Measurements from ENCODE around the gene SMARCAD1. TPM values are rescaled to one million over a fixed set of nuclear protein-coding genes. Genes with fewer than 3 reads are reported as not detected.

The SMARCAD1 gene, protein sequence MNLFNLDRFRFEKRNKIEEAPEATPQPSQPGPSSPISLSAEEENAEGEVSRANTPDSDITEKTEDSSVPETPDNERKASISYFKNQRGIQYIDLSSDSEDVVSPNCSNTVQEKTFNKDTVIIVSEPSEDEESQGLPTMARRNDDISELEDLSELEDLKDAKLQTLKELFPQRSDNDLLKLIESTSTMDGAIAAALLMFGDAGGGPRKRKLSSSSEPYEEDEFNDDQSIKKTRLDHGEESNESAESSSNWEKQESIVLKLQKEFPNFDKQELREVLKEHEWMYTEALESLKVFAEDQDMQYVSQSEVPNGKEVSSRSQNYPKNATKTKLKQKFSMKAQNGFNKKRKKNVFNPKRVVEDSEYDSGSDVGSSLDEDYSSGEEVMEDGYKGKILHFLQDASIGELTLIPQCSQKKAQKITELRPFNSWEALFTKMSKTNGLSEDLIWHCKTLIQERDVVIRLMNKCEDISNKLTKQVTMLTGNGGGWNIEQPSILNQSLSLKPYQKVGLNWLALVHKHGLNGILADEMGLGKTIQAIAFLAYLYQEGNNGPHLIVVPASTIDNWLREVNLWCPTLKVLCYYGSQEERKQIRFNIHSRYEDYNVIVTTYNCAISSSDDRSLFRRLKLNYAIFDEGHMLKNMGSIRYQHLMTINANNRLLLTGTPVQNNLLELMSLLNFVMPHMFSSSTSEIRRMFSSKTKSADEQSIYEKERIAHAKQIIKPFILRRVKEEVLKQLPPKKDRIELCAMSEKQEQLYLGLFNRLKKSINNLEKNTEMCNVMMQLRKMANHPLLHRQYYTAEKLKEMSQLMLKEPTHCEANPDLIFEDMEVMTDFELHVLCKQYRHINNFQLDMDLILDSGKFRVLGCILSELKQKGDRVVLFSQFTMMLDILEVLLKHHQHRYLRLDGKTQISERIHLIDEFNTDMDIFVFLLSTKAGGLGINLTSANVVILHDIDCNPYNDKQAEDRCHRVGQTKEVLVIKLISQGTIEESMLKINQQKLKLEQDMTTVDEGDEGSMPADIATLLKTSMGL
- total RNA-seq = 10 to 100 TPM; 18.0 to 18.4 TPM
- long read RNA-seq, full-length matches to known transcripts = 1 of 6 reads
- long read RNA-seq, partial matches to known transcripts = 2 of 6 reads
- long read RNA-seq, other reads (novel, unspliced or antisense) = 3 of 6 reads

DNA sequence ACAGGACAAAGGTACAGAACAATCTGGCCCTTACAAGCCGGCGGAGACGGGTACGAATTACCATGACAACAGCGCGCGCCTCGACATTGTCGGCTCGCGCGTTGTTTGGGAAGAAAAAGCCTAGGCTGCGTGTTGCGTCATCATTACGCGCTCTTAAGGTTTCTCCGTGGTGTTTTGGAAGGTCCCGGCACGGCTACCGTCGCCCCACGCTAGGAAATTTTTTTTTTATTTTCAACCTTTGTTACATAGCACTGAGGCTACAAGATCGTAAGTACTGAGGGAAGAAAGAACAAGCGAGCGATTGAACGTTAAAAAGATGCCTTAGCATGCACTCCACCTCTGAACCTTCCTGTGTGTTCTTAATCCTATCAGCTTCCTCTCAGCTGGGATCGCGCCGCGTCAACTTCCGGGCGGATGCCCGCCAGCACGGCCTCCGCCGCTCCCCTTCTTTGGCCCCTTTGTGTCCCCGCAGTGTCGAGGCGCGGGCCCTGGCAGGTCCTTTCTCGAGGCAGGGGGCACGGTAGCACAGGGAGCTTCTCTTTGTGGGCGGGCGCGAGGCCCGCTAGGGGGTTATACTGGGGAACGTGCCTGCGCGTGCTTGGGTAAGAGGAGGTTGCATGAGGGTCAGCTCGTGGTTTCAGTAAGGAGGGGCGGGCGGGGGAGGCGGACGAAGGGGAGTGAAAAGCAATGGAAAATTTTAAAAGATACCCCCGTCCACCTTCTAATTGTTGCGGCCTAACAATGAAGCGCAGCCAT, at the start of gene SMARCAD1:
SMARCAD1 (plus strand) TSS at position 397 of the 756 bp plus-strand sequence. CDS start 530 bp downstream, outside the sequence.
- intact Hi-C loops (cut with DNase I, micrococcal nuclease) = no loop called here
- peak; percentile 96 for ATAC-seq

DNA sequence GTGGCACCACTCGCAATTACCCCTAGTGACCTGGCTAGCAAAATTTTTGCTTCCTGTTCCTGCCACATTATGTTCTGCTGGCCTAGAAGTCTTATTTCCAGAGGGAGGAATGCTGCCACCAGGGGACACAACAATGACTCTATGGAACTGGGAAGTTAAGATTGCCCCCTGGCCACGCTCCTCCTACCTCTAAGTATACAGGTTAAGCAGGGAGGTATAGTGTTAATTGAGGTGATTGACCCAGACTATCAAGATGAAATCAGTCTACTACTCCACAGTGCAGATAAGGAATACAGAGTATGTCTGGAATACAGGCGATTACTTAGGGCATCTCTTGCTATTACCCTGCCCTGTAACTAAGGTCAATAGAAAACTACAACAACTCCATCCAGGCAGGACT, 48.8 kb upstream of the SMARCAD1 start:
- ATAC-seq = no peak
- DNase-seq = no peak
- intact Hi-C loops (cut with DNase I, micrococcal nuclease) = no loop called here

More for the DNA sequence above, at the start of gene SMARCAD1:
- peak; percentile 92 to 96 for DNase-seq

DNA sequence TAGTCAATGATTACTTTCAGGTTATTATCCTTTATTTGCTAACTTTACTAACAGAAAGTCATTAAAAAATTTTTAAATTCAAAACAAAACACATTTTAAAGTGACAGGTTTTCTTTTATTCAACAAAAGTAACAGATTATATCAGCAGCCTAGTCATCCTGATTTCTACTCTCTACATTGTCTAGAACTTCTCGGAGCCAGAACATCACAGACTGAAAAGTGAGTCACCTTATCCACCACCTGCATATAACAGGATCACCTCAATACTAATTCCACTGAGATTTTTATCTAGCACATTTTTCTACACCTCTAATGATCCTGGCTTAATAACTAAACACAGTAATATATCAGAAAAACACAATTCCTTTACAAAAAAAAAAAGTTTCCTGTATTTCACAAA, 47.9 kb upstream of the SMARCAD1 start:
- DNase-seq = no peak
- intact Hi-C loops (cut with DNase I, micrococcal nuclease) = no loop called here
- ATAC-seq = no peak

DNA sequence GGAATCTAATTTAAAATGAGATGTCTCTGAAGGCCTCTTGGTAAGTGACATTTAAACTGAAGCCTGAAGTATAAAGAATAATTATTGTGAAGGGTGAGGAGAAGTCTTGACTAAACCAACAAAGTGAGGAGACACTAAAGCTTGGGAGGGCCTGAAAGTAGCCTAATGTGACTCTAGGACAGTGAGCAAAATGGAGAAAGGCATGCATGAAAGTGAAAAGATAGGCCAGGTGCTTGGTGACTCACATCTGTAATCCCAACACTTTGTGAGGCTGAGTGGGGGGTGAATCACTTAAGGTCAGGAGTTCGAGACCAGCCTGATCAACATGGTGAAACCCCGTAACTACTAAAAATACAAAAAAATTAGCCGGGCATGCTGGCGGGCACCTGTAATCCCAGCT, 46.9 kb upstream of the SMARCAD1 start:
- intact Hi-C loops (cut with DNase I, micrococcal nuclease) = no loop called here
- DNase-seq (no peak), ATAC-seq (no peak)

DNA sequence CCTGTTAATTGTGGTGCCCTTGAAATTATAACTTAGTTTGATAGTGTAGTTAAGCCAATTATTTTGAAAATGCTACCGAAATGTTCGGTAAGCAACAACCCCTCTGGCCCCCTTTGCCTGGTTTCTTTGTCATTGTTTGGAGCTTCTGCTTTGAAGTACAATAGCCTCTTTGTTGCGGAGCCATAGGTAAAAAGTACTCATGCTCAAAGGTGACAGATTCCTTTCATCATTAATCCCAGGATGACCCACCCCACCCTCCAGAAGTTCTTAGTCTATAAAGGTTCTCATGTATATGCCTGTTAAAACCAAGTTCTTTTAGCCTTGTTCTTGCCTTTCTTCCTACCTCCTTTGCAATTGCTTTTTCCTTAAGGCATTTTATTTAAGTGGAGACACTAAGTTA, 42.4 kb upstream of the SMARCAD1 start:
- intact Hi-C loops (cut with DNase I, micrococcal nuclease) = no loop called here
- DNase-seq (no peak), ATAC-seq (no peak)

DNA sequence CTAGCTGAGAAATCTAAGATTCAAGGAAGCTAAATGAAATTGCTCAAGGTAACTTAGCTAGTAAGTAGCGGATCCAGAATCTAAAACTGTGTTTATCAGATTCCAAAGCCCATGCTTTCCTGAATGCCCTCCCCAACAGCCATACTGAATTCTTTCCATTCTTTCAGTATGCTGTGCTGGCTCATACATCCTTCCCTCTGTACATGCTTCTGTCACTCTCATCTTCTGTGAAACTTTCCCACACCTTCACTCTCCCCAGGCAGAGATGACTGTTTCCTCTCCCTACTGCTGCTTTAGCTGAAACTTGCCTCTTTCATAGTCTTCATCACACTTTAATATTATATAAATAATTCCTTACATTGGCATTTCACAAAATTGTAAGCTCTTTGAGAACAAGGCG, 39.3 kb upstream of the SMARCAD1 start:
- DNase-seq (no peak), ATAC-seq (no peak)
- intact Hi-C loops (cut with DNase I, micrococcal nuclease) = no loop called here

DNA sequence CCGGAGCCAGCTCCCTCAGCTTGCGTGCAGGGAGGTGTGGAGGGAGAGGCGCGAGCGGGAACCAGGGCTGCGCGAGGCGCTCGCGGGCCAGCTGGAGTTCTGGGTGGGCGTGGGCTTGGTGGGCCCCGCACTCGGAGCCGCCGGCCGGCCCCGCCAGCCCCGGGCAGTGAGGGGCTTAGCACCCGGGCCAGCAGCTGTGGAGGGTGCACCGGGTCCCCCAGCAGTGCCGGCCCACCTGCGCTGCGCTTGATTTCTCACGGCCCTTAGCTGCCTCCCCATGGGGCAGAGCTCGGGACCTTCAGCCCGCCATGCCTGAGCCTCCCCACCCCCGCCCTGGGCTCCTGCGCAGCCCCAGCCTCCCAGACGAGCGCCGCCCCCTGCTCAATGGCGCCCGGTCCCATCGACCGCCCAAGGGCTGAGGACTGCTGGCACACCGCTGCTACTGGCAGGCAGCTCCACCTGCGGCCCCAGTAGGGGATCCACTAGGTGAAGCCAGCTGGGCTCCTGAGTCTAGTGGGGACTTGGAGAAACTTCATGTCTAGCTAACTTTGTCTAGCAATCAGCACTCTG, 37.8 kb upstream of the SMARCAD1 start:
- DNase-seq (no peak), ATAC-seq (no peak)
- intact Hi-C loops (cut with DNase I, micrococcal nuclease) = no loop called here

DNA sequence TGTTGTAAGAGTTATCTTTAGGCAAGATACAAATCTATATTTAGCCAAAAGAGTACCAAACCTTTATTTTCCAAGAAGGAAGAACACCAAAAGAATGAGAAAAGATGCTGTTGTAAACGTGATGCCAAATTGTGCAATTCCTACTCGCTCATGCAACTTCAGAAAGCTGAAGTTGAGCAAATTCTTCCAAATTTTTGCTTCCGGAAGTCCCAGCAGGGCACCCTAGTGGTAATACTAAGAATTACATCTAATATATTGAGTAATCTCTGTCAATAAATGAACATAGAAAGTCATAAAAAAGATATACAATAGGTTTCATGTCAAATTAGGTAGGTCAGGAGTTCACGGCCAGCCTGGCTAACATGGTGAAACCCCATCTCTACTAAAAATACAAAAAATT, 36.0 kb upstream of the SMARCAD1 start:
- no peak for DNase-seq
- ATAC-seq = no peak
- intact Hi-C loops (cut with DNase I, micrococcal nuclease) = no loop called here

DNA sequence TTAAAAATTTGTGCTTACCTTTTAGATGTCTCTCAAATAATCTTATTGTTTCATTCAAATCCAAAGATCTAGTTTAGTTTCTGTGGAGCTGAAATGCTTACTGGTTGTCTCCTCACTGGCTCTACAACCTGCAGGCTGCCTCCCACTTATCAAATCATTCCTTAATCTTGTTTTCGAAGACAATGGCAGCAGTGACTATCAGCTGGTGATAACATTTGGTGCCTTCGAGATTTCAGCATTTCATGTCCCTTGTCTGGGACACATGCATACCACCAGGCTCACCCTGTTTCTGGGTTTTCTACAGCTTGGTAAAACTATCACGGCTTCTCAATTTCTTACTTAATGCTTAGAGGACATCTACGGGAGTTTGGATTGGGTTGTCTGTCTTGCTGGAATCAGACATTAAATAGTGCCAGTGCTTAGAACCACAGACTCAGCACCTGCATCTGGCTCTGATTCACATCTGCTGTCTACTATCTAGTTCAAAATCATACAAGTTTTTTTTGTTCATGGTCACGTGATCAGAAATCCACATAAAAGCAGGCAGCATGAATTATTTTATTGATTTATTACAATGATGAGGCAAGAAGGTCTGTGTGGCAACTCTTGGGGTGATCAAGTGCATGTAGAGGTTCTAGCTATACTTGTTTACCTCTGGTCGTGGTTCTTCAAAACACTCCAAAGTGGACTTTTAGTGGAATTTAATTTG, 32.0 kb upstream of the SMARCAD1 start:
- ATAC-seq (peak; percentile 18), DNase-seq (no peak)
- intact Hi-C loops (cut with DNase I, micrococcal nuclease) = no loop called here

DNA sequence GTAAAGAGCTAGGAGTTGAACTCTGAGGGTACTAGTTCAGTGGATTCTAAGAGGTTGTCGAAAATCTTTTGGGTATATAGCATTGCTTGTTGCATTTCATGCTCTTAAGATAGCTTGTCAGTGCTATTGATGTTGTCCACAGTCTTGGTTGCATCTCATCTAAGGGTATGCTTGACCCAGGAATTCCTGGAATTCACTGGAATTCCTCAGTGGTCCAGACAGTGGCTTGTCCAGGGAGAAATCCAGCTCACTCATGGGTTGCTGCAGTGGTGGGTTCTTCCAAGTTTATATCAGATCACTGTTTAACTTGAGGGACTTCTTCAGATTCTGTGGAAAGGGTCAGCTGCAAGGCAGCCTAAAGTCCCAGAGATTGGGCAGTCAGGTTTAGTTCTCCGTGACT, 29.8 kb upstream of the SMARCAD1 start:
- ATAC-seq = no peak

DNA sequence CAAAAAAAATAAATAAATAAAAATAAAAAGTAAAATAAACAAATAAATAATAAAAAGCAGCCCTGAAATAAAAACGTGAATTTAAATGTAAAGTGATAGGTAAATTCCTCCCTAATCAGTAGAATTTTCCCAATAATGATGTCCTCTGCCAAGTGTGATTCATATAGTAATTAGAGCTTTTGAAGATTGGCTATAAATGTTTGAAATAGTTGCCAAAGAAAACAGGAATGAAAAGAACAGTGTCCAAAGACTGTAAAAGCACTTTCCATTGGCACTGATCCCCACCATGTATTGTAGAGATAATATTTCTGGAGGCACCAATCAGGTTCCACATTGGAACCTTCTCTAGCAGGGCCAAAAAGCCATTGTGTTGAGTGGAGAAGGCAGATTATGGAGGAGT, 25.9 kb upstream of the SMARCAD1 start:
- intact Hi-C loops (cut with DNase I, micrococcal nuclease) = no loop called here
- ATAC-seq (peak; percentile 32), DNase-seq (no peak)

More for the DNA sequence above, 29.8 kb upstream of the SMARCAD1 start:
- intact Hi-C loops (cut with DNase I, micrococcal nuclease) = no loop called here
- DNase-seq = no peak

DNA sequence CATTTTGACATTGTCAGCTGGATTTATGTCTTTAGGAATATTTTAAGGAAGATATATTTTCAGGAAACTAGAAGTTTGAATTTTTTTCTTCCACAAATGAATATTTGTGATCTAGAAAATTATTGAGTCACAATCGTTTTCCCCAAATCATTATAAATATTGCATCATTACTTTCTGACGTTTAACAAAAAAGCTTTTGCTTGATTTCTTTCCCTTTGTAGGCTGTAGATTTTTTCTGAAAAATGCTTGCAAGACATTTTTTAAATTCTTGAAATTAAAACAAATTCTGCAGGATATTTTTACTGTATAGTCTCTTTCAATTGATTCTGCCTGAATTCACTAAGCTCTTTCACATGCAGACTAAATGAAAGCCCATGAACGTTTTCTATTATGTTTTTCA, 4.9 kb upstream of the SMARCAD1 start:
- DNase-seq = no peak
- intact Hi-C loops (cut with DNase I, micrococcal nuclease) = no loop called here
- ATAC-seq = no peak

DNA sequence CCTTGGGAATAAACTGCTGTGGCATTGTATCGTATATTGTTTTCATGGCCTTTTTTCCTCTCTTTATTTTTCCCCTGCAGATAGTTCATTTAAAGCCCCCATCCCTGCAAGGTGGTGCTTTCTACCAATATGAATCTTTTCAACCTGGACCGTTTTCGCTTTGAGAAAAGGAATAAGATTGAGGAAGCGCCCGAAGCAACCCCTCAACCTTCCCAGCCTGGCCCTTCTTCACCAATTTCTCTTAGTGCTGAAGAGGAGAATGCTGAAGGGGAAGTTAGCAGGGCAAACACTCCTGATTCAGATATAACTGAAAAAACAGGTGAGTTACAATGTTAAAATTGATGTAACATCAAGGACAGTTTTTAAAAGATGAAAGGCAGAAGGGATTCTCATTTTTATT, 601 bp downstream of the SMARCAD1 start:
- intact Hi-C loops (cut with DNase I, micrococcal nuclease) = no loop called here
- DNase-seq (no peak), ATAC-seq (no peak)

DNA sequence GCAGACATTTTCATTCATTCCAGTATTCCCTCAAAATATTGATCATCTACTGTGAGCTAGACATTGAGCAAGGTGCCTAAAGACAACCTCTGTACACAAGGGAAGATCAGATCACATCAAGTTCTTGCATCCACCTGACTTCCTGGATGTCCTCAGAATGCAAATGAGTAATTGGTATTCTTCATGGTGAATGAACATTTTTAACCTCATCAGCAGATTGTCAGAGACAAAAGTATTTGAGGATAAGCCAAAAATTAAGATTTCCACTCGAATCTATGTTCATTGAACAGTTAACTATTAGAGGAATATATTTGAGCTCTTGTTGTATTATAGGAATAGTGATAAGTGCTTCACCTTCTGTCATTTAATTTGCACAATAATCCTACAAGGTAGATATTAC, 1.3 kb downstream of the SMARCAD1 start:
- DNase-seq (no peak), ATAC-seq (no peak)
- intact Hi-C loops (cut with DNase I, micrococcal nuclease) = no loop called here

DNA sequence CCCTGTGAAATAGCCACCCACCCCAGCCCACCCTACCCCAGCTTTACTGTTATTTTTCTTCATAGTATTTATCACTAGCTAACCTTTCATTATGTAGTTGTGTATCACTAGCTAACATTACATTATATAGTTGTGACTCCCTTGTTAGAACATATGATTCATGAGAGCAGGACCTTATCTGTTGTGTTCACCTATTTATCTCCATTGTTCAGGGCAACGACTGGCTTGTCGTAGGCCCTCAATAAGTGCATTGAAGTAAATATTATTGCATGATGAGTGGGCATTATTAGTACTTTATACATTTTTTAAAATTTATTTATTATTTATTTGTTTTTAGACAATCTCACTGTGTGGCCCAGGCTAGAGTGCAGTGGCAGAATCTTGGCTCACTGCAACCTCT, 4.2 kb downstream of the SMARCAD1 start:
- DNase-seq (no peak), ATAC-seq (no peak)
- intact Hi-C loops (cut with DNase I, micrococcal nuclease) = no loop called here

DNA sequence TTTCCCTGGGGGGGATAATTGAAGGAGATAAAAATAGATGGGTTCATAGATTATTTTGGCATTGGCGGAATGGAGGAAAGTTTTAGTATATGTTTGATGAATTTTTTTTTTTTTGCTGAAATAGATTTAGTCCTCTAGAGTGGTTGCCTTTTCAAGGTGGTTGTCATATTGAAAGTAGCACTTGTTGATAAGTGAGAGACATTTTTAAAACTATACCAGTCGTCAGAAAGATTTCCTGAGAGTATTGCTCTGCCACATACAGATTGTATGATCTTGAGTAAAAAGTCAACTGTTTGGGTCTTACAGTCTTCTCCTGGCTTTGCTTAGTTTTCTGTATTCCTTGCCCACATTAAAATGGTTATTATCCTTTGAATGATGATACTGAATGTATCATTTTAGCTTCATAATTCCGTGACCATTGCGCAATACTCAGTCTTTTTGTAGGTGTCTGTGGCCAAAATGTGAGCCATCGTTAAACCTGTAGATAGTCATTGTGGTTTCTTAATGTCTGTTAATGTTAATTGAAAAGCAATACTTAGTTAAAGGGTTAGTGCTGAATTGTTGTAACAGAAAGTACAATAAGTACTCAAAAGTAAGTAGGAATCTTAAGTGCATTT, 7.1 kb downstream of the SMARCAD1 start:
- intact Hi-C loops (cut with DNase I, micrococcal nuclease) = no loop called here
- DNase-seq (no peak), ATAC-seq (no peak)

DNA sequence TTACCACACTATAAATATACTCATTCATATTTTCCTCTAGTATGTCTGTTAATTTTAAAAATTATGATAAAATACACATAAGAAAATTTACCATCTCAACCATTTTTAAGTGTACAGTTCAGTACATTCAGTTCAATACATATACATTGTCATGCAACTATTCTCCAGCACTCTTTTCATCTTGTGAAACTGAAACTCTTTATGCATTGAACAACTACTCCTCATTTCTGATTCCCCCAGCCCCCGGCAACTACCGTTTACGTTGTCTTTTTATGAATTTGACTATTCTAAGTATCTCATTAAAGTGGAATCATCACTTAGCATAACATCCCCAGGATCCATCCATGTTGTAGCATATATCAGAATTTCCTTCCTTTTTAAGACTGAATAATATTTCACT, 8.7 kb downstream of the SMARCAD1 start:
- intact Hi-C loops (cut with DNase I, micrococcal nuclease) = no loop called here
- ATAC-seq = no peak

DNA sequence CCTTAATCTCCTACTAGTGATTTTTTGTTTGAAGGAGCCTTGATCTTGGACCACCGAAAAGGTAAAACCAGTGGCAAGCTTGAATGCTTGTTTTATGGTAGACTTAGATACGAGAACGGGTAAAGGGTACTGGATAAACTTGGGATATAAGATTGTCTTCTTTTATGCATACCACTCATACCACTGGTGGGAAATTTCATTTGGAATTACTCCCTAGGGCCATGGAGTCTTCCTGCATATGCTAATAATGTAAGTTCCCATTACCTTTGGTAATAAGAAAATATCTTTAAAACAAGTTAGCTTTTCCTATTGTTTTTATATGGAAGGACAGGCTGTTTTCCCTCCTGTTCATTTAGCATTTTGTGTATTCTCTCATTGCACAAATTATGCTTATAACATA, 11.7 kb downstream of the SMARCAD1 start:
- ATAC-seq (no peak), DNase-seq (no peak)
- intact Hi-C loops (cut with DNase I, micrococcal nuclease) = no loop called here

More for the DNA sequence above, 8.7 kb downstream of the SMARCAD1 start:
- DNase-seq = no peak
